HepG2 (cell line): ENCODE results near the gene ATP6V0A1. TPM values are rescaled to one million over a fixed set of nuclear protein-coding genes. Genes with fewer than 3 reads are reported as not detected.

ENCODE experiments used
- CREM ChIP-seq, 2 experiments: sonication (generic) in 1 of 2; formaldehyde crosslinking in 1 of 2; IDR thresholded peaks; 2 replicates each; pipeline versions ENCODE4 v1.4.0 to v1.6.1; 2016 to 2020; ENCODE audit warnings: antibody characterized with exemption in 1 of 2, mild to moderate bottlenecking in 1 of 2, missing genetic modification reagents in 1 of 2
- EHMT2 ChIP-seq: fragments of 200-600 bp; sonication (generic); IDR thresholded peaks from 2 replicates; pipeline ENCODE4 v1.7.0; 2017; ENCODE audit warnings: antibody characterized with exemption, low read depth, low read length, borderline replicate concordance
- KDM3A ChIP-seq: IDR thresholded peaks from 2 replicates; pipeline ENCODE4 v1.6.1; 2018; ENCODE audit warnings: low read depth, missing compliant biosample characterization
- KLF16 ChIP-seq, 2 experiments: sonication (generic) in 1 of 2; formaldehyde crosslinking in 1 of 2; IDR thresholded peaks; 2 replicates each; pipeline versions ENCODE4 v1.6.1 to v1.8.0; 2016 to 2023; ENCODE audit warnings: missing genetic modification reagents in 2 of 2, missing compliant biosample characterization in 1 of 2
- MIER3 ChIP-seq: IDR thresholded peaks from 2 replicates; pipeline ENCODE4 v1.6.1; 2016; ENCODE audit warnings: missing compliant biosample characterization, borderline replicate concordance
- MYC ChIP-seq: sonication (generic); formaldehyde crosslinking; IDR thresholded peaks from 2 replicates; pipeline ENCODE4 v1.9.0; 2021; ENCODE audit warnings: missing genetic modification reagents, borderline replicate concordance
- RFXAP ChIP-seq: sonication (generic); formaldehyde crosslinking; IDR thresholded peaks from 2 replicates; pipeline ENCODE4 v1.4.0; 2020; ENCODE audit warnings: missing genetic modification reagents, borderline replicate concordance
- SP5 ChIP-seq: IDR thresholded peaks from 2 replicates; pipeline ENCODE4 v1.6.1; 2016; ENCODE audit warnings: low read depth, borderline replicate concordance
- SUZ12 ChIP-seq: fragments of 150-350 bp; IDR thresholded peaks from 2 replicates; pipeline ENCODE4 v1.6.1; 2014; ENCODE audit warnings: low read depth, low read length
- TOE1 ChIP-seq: sonication (generic); formaldehyde crosslinking; IDR thresholded peaks from 2 replicates; pipeline ENCODE4 v1.4.0; 2020; ENCODE audit warnings: mild to moderate bottlenecking, missing genetic modification reagents
- XRCC5 ChIP-seq: fragments of 200-400 bp; formaldehyde crosslinking; optimal IDR thresholded peaks from 2 replicates; pipeline ENCODE3; 2017; ENCODE audit warnings: mild to moderate bottlenecking, low read length
- ZNF136 ChIP-seq: sonication (generic); formaldehyde crosslinking; IDR thresholded peaks from 2 replicates; pipeline ENCODE4 v1.8.1; 2022; ENCODE audit warnings: low read depth, mild to moderate bottlenecking, moderate library complexity, missing genetic modification reagents
- ZNF850 ChIP-seq: sonication (generic); formaldehyde crosslinking; conservative IDR thresholded peaks from 2 replicates; pipeline ENCODE4 v1.9.0; 2021; ENCODE audit warnings: mild to moderate bottlenecking, missing genetic modification reagents
- polyA plus RNA-seq, 8 experiments: library from polyadenylated mRNA; depleted of rRNA in 3 of 8; stranded (reverse) in 7 of 8; unstranded in 1 of 8; fragments of >200 nt; fragmentation: Illumina TruSeq in 4 of 8; extraction: Trizol in 4 of 8; gene quantifications; 2 replicates each; pipeline versions ENCODE4 v1.2.1 to v1.2.3, GENCODE V29; 2011 to 2016; ENCODE audit warnings: low read depth in 4 of 8, missing spikeins in 1 of 8, mixed read lengths in 1 of 8; ENCODE audit not compliant: insufficient read depth in 1 of 8
- total RNA-seq, 5 experiments: library from RNA; depleted of rRNA; stranded (reverse); fragments of >200 nt; fragmentation: Illumina TruSeq; extraction: Trizol; gene quantifications; 2 replicates each; pipeline ENCODE4 v1.2.3, GENCODE V29; 2016; ENCODE audit warnings: low read depth in 1 of 5
- TF ChIP-seq, protein P1 (sequence below): sonication (generic); formaldehyde crosslinking; IDR thresholded peaks from 2 replicates; pipeline ENCODE4 v1.5.1; 2020; ENCODE audit warnings: mild to moderate bottlenecking, missing genetic modification reagents, borderline replicate concordance
- TF ChIP-seq, protein P2 (sequence below): sonication (generic); formaldehyde crosslinking; IDR thresholded peaks from 2 replicates; pipeline ENCODE4 v1.5.0; 2020; ENCODE audit warnings: mild to moderate bottlenecking, missing genetic modification reagents, borderline replicate concordance
- TF ChIP-seq, protein P3 (sequence below): sonication (generic); formaldehyde crosslinking; IDR thresholded peaks from 2 replicates; pipeline ENCODE4 v1.8.1; 2023; ENCODE audit warnings: missing genetic modification reagents, inconsistent platforms, borderline replicate concordance

The ATP6V0A1 gene
- total and polyA plus RNA-seq, 2 of the 13 experiments (the other 11 are each of a cell fraction or from before 2014, with no cell fraction given) = 27.9 to 54.1 TPM

DNA sequence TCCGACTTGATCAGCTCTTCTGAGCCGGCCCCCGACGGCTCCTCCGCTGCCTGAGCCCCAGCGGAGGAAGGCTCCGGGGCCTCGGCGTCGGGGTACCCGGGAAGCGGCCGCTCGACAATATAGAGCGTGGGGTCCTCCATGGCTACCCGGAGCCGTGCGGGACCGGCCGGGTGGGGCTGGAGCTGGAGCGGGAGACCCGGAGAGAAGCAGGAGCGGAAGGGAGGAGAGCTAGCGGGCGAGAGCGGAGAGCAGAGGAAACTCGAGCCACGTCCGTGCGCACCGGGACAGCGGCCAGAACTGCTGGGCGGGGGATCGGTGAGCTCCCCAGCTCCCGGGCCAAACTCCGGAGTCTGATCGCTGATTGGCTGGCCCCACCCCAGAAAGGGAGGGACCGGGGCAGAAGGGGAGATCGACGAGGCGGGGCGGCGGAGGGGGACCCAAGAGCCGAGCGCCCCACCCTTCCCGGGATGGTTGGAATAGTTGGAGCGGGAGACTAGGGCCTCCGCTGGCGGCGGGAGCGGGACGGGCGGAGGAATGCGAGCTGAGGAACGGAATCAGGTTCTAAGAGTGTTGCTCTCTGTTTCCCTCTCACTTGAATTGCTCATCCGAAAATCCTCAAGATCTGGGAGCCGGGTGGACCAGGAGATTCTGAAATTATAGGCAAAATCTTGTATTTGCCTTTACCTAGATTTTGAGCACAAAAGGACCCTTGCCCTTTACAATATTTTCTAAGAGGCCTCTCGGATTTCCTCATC is 35.5 kb upstream of the ATP6V0A1 start, which contains the start of gene CAVIN1 (continued):
- TF ChIP-seq CREM (IDR thresholded peaks at IDR 0.05) (peak; percentile 26; the same call in 1 of the 2 replicates), CREM (CRISPR knock-in tag; IDR thresholded peaks at IDR 0.05) (no peak), ZNF136 (CRISPR knock-in tag) (no peak), MIER3 (CRISPR knock-in tag) (peak; percentile 16; the same call in 1 of the 2 replicates), KDM3A (CRISPR knock-in tag) (peak; percentile 48; the same call in 1 of the 2 replicates), KLF16 (CRISPR knock-in tag; IDR thresholded peaks at IDR 0.05) (peak in 1 of 2 experiments; percentile 83; a peak in 2 of 4 replicates), EHMT2 (no peak), SUZ12 (no peak), RFXAP (peak; percentile 76; the same call in 1 of the 2 replicates), SP5 (peak; percentile 57; the same call in 1 of the 2 replicates), XRCC5 (peak; percentile 70), TOE1 (CRISPR knock-in tag) (no peak), ZNF850 (no peak), MYC (CRISPR knock-in tag) (peak; percentile 81; the same call in 1 of the 2 replicates)
- TF ChIP-seq, protein P1, sequence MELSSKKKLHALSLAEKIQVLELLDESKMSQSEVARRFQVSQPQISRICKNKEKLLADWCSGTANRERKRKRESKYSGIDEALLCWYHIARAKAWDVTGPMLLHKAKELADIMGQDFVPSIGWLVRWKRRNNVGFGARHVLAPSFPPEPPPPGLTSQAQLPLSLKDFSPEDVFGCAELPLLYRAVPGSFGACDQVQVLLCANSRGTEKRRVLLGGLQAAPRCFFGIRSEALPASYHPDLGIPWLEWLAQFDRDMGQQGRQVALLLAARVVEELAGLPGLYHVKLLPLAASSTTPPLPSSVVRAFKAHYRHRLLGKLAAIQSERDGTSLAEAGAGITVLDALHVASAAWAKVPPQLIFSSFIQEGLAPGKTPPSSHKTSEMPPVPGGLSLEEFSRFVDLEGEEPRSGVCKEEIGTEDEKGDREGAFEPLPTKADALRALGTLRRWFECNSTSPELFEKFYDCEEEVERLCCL = no peak
- TF ChIP-seq, protein P2, sequence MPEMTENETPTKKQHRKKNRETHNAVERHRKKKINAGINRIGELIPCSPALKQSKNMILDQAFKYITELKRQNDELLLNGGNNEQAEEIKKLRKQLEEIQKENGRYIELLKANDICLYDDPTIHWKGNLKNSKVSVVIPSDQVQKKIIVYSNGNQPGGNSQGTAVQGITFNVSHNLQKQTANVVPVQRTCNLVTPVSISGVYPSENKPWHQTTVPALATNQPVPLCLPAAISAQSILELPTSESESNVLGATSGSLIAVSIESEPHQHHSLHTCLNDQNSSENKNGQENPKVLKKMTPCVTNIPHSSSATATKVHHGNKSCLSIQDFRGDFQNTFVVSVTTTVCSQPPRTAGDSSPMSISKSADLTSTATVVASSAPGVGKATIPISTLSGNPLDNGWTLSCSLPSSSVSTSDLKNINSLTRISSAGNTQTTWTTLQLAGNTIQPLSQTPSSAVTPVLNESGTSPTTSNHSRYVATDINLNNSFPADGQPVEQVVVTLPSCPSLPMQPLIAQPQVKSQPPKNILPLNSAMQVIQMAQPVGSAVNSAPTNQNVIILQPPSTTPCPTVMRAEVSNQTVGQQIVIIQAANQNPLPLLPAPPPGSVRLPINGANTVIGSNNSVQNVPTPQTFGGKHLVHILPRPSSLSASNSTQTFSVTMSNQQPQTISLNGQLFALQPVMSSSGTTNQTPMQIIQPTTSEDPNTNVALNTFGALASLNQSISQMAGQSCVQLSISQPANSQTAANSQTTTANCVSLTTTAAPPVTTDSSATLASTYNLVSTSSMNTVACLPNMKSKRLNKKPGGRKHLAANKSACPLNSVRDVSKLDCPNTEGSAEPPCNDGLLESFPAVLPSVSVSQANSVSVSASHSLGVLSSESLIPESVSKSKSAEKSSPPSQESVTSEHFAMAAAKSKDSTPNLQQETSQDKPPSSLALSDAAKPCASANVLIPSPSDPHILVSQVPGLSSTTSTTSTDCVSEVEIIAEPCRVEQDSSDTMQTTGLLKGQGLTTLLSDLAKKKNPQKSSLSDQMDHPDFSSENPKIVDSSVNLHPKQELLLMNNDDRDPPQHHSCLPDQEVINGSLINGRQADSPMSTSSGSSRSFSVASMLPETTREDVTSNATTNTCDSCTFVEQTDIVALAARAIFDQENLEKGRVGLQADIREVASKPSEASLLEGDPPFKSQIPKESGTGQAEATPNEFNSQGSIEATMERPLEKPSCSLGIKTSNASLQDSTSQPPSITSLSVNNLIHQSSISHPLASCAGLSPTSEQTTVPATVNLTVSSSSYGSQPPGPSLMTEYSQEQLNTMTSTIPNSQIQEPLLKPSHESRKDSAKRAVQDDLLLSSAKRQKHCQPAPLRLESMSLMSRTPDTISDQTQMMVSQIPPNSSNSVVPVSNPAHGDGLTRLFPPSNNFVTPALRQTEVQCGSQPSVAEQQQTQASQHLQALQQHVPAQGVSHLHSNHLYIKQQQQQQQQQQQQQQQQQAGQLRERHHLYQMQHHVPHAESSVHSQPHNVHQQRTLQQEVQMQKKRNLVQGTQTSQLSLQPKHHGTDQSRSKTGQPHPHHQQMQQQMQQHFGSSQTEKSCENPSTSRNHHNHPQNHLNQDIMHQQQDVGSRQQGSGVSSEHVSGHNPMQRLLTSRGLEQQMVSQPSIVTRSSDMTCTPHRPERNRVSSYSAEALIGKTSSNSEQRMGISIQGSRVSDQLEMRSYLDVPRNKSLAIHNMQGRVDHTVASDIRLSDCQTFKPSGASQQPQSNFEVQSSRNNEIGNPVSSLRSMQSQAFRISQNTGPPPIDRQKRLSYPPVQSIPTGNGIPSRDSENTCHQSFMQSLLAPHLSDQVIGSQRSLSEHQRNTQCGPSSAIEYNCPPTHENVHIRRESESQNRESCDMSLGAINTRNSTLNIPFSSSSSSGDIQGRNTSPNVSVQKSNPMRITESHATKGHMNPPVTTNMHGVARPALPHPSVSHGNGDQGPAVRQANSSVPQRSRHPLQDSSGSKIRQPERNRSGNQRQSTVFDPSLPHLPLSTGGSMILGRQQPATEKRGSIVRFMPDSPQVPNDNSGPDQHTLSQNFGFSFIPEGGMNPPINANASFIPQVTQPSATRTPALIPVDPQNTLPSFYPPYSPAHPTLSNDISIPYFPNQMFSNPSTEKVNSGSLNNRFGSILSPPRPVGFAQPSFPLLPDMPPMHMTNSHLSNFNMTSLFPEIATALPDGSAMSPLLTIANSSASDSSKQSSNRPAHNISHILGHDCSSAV (CRISPR knock-in tag) = no peak
- TF ChIP-seq, protein P3, sequence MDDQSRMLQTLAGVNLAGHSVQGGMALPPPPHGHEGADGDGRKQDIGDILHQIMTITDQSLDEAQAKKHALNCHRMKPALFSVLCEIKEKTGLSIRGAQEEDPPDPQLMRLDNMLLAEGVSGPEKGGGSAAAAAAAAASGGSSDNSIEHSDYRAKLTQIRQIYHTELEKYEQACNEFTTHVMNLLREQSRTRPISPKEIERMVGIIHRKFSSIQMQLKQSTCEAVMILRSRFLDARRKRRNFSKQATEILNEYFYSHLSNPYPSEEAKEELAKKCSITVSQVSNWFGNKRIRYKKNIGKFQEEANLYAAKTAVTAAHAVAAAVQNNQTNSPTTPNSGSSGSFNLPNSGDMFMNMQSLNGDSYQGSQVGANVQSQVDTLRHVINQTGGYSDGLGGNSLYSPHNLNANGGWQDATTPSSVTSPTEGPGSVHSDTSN (CRISPR knock-in tag) = peak; percentile 79; the same call in 1 of the 2 replicates
